Sigmoid colon (tissue), 7 donors: ENCODE results near the gene PFDN1. TPM values are rescaled to one million over a fixed set of nuclear protein-coding genes. Genes with fewer than 3 reads are reported as not detected.
A peak's percentile ranks its signal among the peaks of the same experiment; 100 is the strongest.

Source experiments
- DNase-seq: peaks from one replicate; pipeline ENCODE4 v3.0.0-alpha.2; 2019
- H3K27ac ChIP-seq, 4 donors: fragments of 200-600 bp; sonication (generic); one replicate each; pipeline ENCODE4 v1.5.1; 2016 to 2019; ENCODE audit warnings: mild to moderate bottlenecking in 1 of 4
- H3K27me3 ChIP-seq, 3 donors: fragments of 200-600 bp; sonication (generic); one replicate each; pipeline ENCODE4 v1.5.1; 2019; ENCODE audit warnings: mild to moderate bottlenecking in 1 of 3
- H3K36me3 ChIP-seq, 4 donors: fragments of 200-600 bp; sonication (generic); one replicate each; pipeline ENCODE4 v1.5.1; 2016 to 2019
- H3K4me1 ChIP-seq, 4 donors: fragments of 200-600 bp; sonication (generic); one replicate each; pipeline ENCODE4 v1.5.1; 2017 to 2019
- H3K4me3 ChIP-seq, 4 donors: fragments of 200-600 bp; sonication (generic); one replicate each; pipeline ENCODE4 v1.5.1; 2017 to 2019; ENCODE audit warnings: mild to moderate bottlenecking in 2 of 4, moderate library complexity in 1 of 4
- H3K9me3 ChIP-seq, 4 donors: fragments of 200-600 bp in 3 of 4; sonication (generic) in 3 of 4; one replicate each; pipeline versions ENCODE4 v1.5.1 to v1.6.1; 2013 to 2019
- EP300 ChIP-seq, 4 donors: sonication (generic); formaldehyde crosslinking; IDR thresholded peaks; one replicate each; pipeline ENCODE4 v1.6.1; 2017; ENCODE audit warnings: antibody characterized with exemption in 4 of 4
- POLR2A ChIP-seq, 2 donors: fragments of 450-650 bp; IDR thresholded peaks; one replicate each; pipeline ENCODE4 v1.6.1; 2016; ENCODE audit warnings: antibody characterized with exemption in 2 of 2, mild to moderate bottlenecking in 2 of 2, moderate library complexity in 2 of 2
- POLR2AphosphoS5 ChIP-seq, 4 donors: sonication (generic); formaldehyde crosslinking; IDR thresholded peaks; one replicate each; pipeline ENCODE4 v1.6.1; 2017; ENCODE audit warnings: antibody characterized with exemption in 4 of 4
- WGBS, 2 donors: extraction: QIAGEN DNeasy Blood & Tissue Kit; methylation state at CpG; one replicate each; pipeline ENCODE4 v1.1.7; 2013; 5-methylcytosine and 5-hydroxymethylcytosine counted together
- intact Hi-C: fragments of 100-400 bp; cut with DNase I; formaldehyde crosslinking; loops from one replicate; pipeline ENCODE4 v1.15.1; 2023
- polyA plus RNA-seq, 3 donors: library from polyadenylated mRNA; stranded (reverse); fragments of 200-250 nt; gene quantifications; one replicate each; pipeline ENCODE4 v1.2.3, GENCODE V29; 2013
- total RNA-seq, 4 donors: library from RNA; depleted of rRNA; stranded (reverse); fragments of >200 nt; gene quantifications; one replicate each; pipeline ENCODE4 v1.1.0, GENCODE V29; 2016
- TF ChIP-seq, protein P1 (sequence below), 4 experiments: fragments of 450-650 bp in 3 of 4; fragments of 200-600 bp in 1 of 4; IDR thresholded peaks; one replicate each; pipeline ENCODE4 v1.5.1; 2016 to 2019; ENCODE audit warnings: antibody characterized with exemption in 4 of 4, mild to moderate bottlenecking in 3 of 4, moderate library complexity in 2 of 4
- donor health status: healthy with polysubstance abuse.
- donor health status: Bipolar disorder and iron deficiency.
- donor health status: healthy.

Gene PFDN1
- total and polyA plus RNA-seq, 7 donors: 61.8 to 159 (median 88.2) TPM

DNA sequence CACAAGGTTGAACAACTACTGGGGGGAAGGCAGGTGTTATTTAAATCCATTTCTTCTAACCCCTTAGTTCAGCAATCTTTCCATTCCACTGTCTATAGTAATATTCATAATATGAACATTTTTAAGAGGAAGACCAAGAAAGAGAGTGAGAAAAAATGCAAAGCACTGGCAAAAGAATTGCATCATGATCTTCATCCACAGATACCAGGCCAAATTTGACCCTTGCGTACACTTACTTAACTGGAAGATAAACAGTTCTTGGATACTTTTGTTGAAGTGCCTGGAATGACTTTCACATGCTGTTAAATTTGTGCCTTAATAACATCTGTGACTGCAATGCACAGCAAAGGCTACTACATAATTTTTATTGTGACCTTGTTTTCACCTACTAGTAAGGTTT is 1.8 kb downstream of the PFDN1 start:
- TF ChIP-seq POLR2A (IDR thresholded peaks at IDR 0.05) (no peak), EP300 (IDR thresholded peaks at IDR 0.05) (no peak), POLR2AphosphoS5 (IDR thresholded peaks at IDR 0.05) (no peak)
- TF ChIP-seq, protein P1, sequence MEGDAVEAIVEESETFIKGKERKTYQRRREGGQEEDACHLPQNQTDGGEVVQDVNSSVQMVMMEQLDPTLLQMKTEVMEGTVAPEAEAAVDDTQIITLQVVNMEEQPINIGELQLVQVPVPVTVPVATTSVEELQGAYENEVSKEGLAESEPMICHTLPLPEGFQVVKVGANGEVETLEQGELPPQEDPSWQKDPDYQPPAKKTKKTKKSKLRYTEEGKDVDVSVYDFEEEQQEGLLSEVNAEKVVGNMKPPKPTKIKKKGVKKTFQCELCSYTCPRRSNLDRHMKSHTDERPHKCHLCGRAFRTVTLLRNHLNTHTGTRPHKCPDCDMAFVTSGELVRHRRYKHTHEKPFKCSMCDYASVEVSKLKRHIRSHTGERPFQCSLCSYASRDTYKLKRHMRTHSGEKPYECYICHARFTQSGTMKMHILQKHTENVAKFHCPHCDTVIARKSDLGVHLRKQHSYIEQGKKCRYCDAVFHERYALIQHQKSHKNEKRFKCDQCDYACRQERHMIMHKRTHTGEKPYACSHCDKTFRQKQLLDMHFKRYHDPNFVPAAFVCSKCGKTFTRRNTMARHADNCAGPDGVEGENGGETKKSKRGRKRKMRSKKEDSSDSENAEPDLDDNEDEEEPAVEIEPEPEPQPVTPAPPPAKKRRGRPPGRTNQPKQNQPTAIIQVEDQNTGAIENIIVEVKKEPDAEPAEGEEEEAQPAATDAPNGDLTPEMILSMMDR (IDR thresholded peaks at IDR 0.05): no peak
- intact Hi-C loops: loop anchor here (5.0 kb wide), 1 partner anchor 39 kb away; no protein-coding TSS in a partner anchor
- H3K4me1 ChIP-seq: peaks cover 0 to 65% (median 42%) of the 10 kb centered on the region in 4 donors

GRCh38 chr5:140299056-140299455 is 3.8 kb downstream of the PFDN1 start:
- Histone ChIP-seq H3K4me3 (no peak overlapping the region), H3K36me3 (peaks cover 0 to 18% (median 0%) of the 10 kb centered on the region in 4 donors), H3K9me3 (no peaks in the 10 kb centered on the region), H3K27me3 (no peaks in the 10 kb centered on the region), H3K27ac (peak overlapping the region; percentile 29 to 79 (median 52)), H3K4me1 (peaks cover 0 to 82% (median 61%) of the 10 kb centered on the region in 4 donors)
- intact Hi-C loops: no loop called here
- no peak for DNase-seq
- 82 to 90% methylated on average over 5 of the region's 5 CpGs for WGBS, 2 donors
- TF ChIP-seq, protein P1 (IDR thresholded peaks at IDR 0.05): no peak
- TF ChIP-seq EP300 (IDR thresholded peaks at IDR 0.05): no peak
- no peak for TF ChIP-seq POLR2AphosphoS5 (IDR thresholded peaks at IDR 0.05)
- TF ChIP-seq POLR2A (IDR thresholded peaks at IDR 0.05): no peak

More for the DNA sequence above, 1.8 kb downstream of the PFDN1 start:
- no peak overlapping the region for H3K27ac ChIP-seq
- peaks cover 0 to 18% (median 0%) of the 10 kb centered on the region in 4 donors for H3K36me3 ChIP-seq
- H3K27me3 ChIP-seq: no peaks in the 10 kb centered on the region
- DNase-seq: no peak
- 84 to 91% methylated on average over 1 of the region's 1 CpG for WGBS, 2 donors
- no peak overlapping the region for H3K4me3 ChIP-seq
- H3K9me3 ChIP-seq: no peaks in the 10 kb centered on the region

- Histone ChIP-seq H3K27ac (peak overlapping the region; percentile 29 to 79 (median 52)), H3K27me3 (no peaks in the 10 kb centered on the region), H3K36me3 (peaks cover 0 to 18% (median 0%) of the 10 kb centered on the region in 4 donors), H3K4me1 (peaks cover 0 to 82% (median 66%) of the 10 kb centered on the region in 4 donors), H3K4me3 (no peak overlapping the region), H3K9me3 (no peaks in the 10 kb centered on the region)
- 53 to 67% methylated on average over 1 of the region's 1 CpG for WGBS, 2 donors
- intact Hi-C loops: no loop called here
- no peak for DNase-seq
- TF ChIP-seq POLR2AphosphoS5 (IDR thresholded peaks at IDR 0.05): no peak
These were observed 4.7 kb downstream of the PFDN1 start for GRCh38 chr5:140298183-140298601.

GRCh38 chr5:140297283-140297682 is 5.6 kb downstream of the PFDN1 start:
- no peak for DNase-seq
- intact Hi-C loops: no loop called here
- 89 to 90% methylated on average over 5 of the region's 5 CpGs for WGBS, 2 donors
- Histone ChIP-seq H3K27me3 (no peaks in the 10 kb centered on the region), H3K36me3 (peaks cover 0 to 18% (median 0%) of the 10 kb centered on the region in 4 donors), H3K9me3 (no peaks in the 10 kb centered on the region), H3K4me3 (no peak overlapping the region), H3K27ac (peak overlapping the region; percentile 29 to 79 (median 52)), H3K4me1 (peaks cover 0 to 90% (median 74%) of the 10 kb centered on the region in 4 donors)
- TF ChIP-seq, protein P1 (IDR thresholded peaks at IDR 0.05): no peak
- TF ChIP-seq POLR2A (IDR thresholded peaks at IDR 0.05) (no peak), EP300 (IDR thresholded peaks at IDR 0.05) (no peak), POLR2AphosphoS5 (IDR thresholded peaks at IDR 0.05) (no peak)

DNA sequence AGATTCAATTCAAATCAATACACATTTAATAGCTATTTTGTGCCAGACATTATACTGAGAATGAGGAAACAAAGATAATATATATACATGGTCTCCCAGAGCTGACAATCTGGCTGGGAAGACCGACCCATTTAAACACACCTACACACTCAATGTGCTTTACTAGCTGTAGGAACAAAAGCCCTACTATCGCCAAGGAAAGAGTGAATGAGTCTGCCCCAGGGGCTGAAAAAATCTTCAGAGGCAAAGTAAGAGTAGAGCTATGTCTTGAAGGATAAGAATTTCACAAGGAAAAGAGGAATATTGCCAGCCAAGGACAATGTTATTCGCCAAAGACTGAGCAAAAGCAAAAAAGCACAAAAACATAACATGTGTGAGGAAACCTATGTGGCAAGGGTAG is 6.6 kb downstream of the PFDN1 start:
- intact Hi-C loops: no loop called here
- Histone ChIP-seq H3K4me3 (no peak overlapping the region), H3K9me3 (no peaks in the 10 kb centered on the region), H3K27ac (peak overlapping the region; percentile 29 to 79 (median 52)), H3K27me3 (no peaks in the 10 kb centered on the region), H3K36me3 (peaks cover 0 to 18% (median 0%) of the 10 kb centered on the region in 4 donors), H3K4me1 (peaks cover 0 to 90% (median 74%) of the 10 kb centered on the region in 4 donors)
- TF ChIP-seq, protein P1 (IDR thresholded peaks at IDR 0.05): no peak
- TF ChIP-seq POLR2AphosphoS5 (IDR thresholded peaks at IDR 0.05) (no peak), EP300 (IDR thresholded peaks at IDR 0.05) (no peak), POLR2A (IDR thresholded peaks at IDR 0.05) (no peak)
- WGBS, 2 donors: 82 to 88% methylated on average over 3 of the region's 3 CpGs
- DNase-seq: no peak
